ENCODE data around the gene UBA1. TPM values are rescaled to one million over a fixed set of nuclear protein-coding genes. Genes with fewer than 3 reads are reported as not detected.

Gene UBA1
- 165 TPM for total RNA-seq

DNA sequence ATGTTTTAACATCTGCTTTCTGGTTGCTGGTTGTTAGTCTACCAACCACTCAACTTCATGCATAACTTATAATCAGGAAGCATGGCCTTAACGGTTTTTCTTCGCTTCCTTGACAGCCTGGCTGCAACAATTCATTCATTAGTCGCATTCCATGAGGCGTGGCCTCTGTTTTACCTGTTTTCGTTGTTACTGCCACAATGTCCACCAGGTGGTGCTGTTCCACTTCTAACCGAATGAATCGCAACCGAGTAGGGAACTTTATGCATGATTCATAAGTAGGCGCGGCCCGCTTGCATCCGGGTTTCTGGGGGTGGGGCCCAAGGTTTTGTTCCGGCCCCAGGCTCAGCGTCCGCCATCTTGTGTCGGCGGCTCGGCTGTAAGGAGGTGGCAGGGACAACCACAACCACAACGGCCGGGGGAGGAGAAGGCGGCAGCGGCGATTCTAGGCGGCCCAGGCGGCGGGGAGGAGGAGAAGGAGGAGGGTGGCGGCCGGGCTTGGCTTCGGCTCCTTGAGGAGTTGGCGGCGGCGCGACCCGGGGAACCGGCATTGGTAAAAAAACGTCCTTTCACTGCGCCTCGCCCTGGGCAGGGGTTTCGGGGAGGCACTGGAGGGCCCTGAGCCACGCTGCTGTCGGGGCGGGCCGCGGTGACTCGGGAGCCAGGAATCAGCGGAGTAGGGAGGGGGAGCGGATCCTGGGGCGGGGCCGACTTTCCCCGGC lies at the start of gene UBA1:
UBA1 (plus strand) TSS at position 355 of the 719 bp plus-strand sequence. CDS start 4,974 bp downstream, outside the sequence.
- peak; percentile 96 for ATAC-seq
- intact Hi-C loops (cut with DNase I): loop anchor here (10.0 kb wide), 1 partner anchor 331 kb away; no protein-coding TSS in a partner anchor
- peak; percentile 99 for DNase-seq (ENCODE audit: low spot score)

DNA sequence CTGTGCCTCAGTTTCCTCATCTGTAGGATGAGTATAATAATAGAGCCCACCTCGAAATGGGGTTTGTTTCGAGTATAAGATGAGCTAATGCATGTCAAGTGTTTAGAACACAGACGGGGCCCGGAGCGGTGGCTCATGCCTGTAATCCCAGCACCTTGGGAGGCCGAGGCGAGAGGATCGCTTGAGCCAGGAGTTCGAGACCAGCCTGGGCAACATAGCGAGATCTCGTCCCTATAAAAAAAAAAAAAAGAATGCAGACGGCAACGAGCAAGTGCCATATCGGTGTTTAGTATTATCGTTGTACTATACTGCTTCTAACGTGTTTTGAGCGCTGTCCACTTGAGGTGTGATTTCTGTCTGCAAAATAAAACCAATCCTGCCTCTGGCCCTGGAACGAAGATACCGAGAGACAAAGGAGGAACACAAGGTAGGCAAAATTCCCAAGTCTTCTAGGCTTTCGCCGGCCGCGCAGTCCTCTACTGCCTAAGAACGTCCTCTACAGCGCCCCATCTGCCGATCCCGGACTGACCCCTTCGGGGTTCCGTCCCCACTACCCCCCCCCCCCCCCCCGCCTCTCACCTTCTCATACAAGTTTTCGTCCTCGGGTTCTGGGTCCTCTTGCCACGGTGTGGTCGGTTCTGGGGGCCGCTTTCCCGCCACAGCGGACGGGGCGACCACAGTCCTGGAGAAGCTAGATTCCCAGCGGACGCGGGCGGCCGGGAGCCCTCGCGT lies 49.6 kb upstream of the UBA1 start:
- ATAC-seq (peak; percentile 59), DNase-seq (ENCODE audit: low spot score) (peak; percentile 66)
- intact Hi-C loops (cut with DNase I): no loop called here

DNA sequence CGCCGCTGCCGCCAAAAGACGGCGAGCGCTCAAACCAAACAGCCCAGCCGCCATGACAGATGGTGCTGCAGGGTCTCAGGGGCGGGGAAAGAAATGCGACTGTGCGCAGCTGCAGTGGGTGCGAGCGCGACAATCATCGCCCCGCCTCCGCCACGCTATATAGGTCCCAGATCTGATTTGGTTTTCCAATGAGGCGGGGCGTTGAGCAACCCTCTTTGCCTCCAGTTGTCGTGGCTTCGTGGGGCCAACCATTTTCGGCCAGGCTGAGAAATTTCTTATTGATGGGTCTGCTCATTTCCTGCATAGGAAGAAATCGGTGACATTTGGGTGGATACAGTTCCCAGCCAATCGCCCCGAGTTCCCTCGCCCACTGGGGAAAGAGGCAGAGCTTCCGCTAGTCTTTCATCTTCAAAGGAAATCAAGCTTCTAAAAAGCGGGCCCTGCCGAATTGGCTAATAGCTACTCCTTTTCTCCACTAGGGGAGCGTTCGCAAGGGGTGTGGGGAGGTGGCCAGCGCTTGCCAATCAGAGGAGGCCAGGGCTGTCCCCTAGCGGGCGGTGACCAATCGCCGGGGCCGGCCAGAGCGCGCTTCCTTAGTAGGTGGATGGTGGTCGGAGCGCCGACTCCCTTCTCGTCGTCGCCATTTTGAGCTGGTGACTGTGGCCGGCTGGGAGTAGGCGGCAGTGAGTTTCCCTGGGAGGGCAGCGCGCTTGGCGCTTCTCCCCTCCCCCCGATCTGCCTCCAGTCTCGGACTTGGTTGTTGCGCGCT lies 48.8 kb upstream of the UBA1 start, which contains the start of the genes NDUFB11 and RBM10:
NDUFB11 (minus strand) TSS at position 77 of the 769 bp plus-strand sequence; CDS start at position 54, 23 bp downstream.
RBM10 (plus strand) TSS at position 596 of the 769 bp plus-strand sequence. CDS start 2,261 bp downstream, outside the sequence.
- ATAC-seq: peak; percentile 98
- intact Hi-C loops (cut with DNase I): no loop called here
- DNase-seq (ENCODE audit: low spot score): peak; percentile 94

DNA sequence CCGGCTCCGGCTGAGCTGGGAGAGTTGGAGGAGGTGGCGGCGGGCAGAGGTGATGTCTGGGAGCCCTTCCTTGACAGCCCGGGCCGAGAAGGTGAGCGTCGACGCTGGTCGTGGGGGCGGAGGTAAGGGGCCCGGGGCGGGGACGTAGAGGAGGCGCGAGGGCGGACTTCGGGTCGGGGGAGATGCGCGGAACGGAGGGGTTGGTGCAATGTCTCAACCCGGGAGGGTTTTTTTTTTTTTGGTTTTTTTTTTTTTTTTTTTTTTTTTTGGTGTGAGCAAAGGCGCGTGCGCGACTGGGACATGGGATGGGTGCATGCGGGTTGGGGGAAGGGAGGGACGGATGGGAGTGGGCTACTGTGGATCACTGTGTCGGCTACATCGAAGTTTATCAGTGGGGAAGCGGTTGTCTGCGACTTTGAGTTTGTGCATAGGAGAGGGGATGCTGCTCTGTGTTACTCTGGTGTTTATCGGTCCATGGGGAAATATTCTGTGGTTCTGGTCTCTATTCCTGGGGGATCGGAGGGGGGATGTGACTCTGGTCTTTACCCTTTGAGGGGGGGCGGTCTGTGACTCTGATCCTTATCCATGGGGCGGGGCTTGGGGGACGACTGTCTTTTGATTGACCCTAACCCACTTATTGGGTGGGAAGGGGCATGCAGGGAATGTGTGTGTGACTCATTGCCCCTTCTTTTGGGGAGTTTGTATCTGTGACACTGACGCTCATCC lies 48.1 kb upstream of the UBA1 start:
- DNase-seq (ENCODE audit: low spot score): peak; percentile 52
- intact Hi-C loops (cut with DNase I): no loop called here
- ATAC-seq: peak; percentile 32

DNA sequence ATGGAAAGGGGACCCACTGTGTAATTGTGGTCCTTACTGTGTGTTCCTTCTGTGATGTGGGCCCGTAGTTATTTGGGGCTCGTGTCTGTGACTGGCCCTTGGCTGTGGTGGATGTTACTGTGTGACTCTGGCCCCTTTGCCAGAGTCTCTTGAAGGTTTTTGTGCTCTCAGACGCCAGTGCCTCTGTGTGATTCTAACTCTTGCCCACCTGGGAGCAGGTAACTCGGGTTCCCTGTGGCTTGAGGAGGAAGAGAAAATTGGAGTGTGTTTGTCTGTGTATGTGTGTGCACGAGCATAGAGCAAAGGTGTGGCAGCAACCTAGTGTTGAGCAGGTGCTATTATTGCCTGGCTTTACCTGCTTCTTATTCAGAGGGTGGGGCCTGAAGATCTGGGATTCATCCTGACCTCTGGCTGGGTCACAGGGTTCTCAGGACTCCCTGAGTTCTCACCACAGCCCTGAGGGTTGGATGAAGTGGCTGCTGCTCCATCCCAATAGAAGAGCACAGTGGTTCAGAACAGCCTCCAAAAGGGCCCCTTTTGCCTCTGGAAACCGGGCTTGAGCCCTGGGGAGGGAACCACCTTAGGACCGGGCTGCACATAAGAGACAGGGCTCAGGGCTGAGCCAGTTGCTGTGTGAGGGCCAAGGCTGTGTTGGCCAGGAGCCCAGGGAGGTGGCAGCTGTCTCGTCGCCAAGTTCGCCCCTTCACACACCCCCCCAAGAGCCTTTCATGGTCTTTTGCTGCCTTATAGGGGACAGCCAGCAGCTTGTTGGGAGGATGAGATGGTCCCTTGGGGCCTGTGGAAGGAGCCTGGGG lies 47.3 kb upstream of the UBA1 start:
- peak; percentile 38 for DNase-seq (ENCODE audit: low spot score)
- ATAC-seq: no peak

DNA sequence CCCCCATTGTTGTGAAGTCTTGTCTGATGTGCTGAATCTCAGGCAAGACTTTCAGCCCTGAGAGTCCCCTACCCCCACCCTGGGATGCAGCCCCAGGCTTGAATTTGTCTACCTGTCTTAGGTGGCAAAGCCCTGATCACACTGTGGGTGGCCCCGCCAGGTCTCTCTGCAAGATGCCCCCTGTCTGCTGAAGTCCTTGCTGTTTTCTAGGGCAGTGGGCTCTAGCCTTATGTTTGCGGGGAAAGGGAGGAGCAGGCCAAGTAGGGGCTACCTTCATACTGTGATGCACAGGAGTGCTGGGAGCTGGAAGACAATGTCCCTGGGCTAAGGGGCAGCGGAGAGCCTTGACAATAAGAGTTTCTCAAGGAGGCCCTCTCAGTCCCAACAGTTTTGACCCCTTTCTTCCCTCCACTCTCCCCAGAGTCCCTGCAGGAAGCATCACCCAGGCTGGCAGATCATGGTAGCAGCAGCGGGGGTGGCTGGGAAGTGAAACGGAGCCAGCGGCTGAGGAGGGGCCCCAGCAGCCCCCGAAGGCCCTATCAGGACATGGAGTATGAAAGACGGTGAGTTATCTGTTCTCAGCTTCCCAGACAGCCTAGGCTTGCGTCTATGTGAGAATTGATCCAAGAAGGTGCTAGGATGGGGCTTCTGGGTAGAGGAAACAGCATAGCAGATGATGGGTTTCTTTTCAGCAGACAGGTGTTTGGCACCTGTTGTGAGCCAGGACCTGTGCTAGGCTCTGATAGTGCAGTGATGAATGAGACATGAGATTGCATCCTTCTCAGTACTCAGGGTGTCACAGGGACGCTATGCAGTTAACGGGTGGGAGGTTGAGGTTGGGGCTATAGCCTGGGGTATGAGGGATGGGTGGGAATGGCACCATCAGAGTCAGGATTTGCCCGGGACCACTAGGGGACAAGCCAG lies 46.4 kb upstream of the UBA1 start:
- intact Hi-C loops (cut with DNase I): no loop called here
- no peak for DNase-seq (ENCODE audit: low spot score)
- no peak for ATAC-seq

More for the DNA sequence above, 47.3 kb upstream of the UBA1 start:
- intact Hi-C loops (cut with DNase I): no loop called here

DNA sequence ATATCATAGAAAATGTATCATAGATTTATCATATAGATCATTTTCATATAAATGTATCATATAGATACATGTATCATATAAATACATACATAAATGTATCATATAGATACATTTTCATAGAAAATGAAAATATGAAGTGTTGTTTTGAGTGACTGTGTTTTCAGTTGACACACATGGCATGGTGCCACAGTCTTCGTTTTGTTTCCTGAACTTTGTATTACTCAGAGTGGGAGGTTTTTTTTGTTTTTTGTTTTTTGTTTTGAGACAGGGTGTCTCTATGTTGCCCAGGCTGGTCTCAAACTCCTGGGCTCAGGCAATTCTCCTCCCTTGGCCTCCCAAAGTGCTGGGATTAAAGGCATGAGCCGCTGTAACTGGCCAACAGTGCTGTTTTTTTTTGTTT lies 44.7 kb upstream of the UBA1 start:
- intact Hi-C loops (cut with DNase I): no loop called here
- DNase-seq (ENCODE audit: low spot score): no peak
- no peak for ATAC-seq

DNA sequence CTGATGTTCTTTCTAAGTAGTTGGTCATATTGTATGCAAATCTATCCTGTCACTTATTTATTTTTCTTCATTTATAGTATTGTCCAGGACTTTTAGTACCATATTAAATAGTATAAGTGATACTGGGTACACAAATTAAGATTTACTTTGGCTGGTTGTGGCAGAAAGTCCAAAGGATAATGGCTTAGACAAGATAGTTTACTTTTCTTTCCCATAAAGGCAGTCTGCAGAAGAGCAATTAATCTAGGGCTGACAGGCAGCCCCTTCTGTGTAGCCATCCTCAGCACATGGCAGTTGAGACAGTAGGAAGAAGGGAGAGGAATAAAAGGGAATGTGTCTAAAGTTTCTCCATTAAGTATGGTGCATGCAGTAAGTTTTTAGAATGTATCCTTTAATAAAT lies 42.2 kb upstream of the UBA1 start:
- ATAC-seq (no peak), DNase-seq (ENCODE audit: low spot score) (no peak)
- intact Hi-C loops (cut with DNase I): no loop called here

DNA sequence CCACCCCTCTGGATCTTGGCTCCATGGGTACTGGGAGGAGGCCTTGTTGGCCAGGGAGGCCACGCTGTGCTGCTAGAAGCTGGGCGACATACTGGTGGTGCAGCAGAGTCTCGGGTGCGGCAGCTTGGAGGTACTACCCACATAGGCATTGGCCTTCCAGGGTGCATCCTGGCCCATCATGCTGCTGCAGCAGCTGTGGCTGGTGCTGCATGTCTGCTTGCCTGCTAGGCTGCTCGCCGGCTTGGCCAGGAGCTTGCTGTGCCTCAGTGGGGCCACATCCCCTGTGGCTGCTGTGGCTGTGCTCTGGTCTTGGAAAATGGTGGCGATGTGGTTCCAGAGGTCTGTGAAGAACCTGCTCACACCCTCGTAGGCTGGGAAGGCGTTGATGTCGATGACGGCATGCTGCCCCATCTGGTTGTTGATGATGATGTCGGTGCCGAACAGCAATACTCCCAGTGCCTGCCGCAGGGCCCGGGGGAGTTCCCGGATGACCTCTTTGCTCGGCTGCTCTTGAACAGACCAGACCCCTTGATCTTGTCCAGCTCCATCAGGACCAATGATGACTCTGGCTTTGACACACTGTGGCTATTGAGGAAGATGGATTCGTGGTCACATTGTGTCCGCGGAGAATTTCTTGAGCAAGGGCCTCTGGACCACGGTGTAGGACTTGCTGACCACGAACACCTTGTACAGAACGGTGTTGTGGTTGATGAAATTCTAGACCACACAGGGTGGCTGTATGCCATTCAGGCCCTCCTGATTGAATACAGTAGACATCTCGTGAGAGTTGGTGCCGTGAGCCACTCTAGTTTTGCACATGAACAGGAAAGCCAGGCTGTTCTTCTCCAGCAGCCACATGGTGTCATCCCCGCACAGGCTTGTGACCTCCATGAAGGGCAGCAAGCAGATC lies 36.8 kb upstream of the UBA1 start:
- intact Hi-C loops (cut with DNase I): no loop called here
- ATAC-seq (no peak), DNase-seq (ENCODE audit: low spot score) (peak; percentile 47)

DNA sequence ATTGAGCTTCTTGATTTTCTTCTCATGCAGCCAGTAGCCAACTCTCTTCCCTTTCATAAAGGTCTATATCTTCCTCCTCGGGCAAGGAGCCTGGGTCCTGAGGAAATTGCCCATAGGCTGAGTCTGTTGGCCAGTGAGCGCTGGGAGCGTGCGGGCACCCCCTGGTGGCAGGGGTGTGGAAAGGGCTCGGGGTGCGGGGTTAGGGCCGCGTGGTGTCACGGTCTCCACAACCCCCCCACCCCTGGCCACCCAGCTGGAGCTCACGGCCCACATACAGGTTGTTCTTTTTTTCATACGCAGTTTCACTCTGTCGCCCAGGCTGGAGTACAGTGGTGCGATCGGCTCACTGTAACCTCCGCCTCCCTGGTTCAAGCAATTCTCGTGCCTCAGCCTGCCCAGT lies 35.5 kb upstream of the UBA1 start:
- ATAC-seq (no peak), DNase-seq (ENCODE audit: low spot score) (peak; percentile 50)
- intact Hi-C loops (cut with DNase I): no loop called here

DNA sequence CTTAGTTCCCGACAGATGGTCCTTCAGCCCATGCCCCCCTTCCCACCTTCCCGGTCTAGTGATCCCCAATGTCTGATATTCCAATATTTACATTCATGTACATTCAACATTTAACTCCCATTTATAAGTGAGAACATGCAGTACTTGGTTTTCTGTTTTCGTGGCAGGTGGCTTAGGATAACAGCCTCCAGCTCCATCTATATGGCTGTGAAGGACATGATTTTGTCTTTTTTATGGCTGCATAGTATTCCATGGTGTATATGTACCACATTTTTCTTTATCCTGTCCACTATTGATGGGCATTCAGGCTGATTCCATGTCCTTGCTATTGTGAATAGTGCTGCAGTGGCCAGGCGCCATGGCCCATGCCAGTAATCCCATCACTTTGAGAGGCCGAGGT lies 34.8 kb upstream of the UBA1 start:
- no peak for ATAC-seq
- intact Hi-C loops (cut with DNase I): no loop called here

DNA sequence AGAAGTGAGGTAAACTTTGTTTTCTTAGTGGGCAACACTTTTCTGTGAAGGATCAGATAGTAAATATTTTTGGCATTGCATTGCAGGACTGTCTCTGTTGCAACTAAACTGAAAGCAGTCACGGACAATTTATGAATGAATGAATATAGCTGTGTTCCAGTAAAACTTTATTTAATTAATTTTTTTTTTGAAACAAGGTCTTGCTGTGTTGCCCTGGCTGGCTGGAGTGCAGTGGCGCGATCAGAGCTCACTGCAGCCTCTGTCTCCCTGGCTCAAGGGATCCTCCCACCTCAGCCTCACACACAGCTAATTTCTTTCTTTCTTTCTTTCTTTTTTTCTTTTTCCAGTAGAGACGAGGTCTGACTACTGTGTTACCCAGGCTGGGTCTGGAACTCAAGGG lies 32.8 kb upstream of the UBA1 start:
- intact Hi-C loops (cut with DNase I): no loop called here
- ATAC-seq (no peak), DNase-seq (ENCODE audit: low spot score) (peak; percentile 2)

More for the DNA sequence above, 34.8 kb upstream of the UBA1 start:
- DNase-seq (ENCODE audit: low spot score): no peak

DNA sequence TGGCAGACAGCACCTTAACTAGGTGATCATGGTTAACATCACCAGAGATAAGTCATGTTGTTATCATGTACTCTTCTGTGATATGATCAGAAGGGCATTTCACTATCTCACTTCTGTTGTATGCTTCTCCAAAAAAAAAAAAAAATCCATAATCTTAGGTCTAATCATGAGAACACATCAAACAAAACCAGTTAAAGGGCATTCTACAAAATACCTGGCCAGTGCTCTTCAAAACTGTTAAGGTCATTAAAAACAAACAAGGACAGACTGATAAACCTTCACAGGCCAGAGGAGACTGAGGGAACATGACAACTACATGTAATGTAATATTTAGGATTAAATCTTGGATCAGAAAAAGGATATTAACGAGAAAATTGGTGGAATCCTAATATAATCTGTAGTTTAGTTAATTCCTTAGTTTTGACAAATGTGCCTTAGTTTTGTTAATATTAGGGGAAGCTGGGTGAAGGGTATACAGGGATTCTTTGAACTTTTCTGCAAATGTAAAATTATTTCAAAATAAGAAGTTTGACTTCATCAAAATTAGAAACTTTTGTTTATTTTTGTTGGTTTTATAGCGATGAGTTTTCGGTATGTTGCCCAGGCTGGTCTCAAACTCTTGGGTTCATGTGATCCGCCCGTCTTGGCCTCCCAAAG lies 30.6 kb upstream of the UBA1 start:
- peak; percentile 8 for DNase-seq (ENCODE audit: low spot score)
- intact Hi-C loops (cut with DNase I): no loop called here
- ATAC-seq: no peak

DNA sequence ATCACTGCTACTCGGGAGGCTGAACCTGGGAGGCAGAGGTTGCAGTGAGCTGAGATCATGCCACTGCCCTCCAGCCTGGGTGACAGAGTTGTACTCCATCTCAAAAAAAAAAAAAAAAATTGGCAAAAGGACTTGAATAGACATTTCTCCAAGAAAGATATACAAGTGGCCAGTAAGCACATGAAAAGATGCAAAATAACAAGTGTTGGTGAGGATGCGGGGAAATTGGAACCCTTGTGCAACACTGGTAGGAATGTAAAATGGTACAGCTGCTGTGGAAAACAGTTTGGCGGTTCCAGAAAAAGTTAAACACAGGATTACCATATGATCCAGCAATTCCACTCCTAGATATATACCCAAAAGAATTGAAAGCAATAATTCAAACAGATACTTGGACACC lies 29.2 kb upstream of the UBA1 start:
- intact Hi-C loops (cut with DNase I): no loop called here
- no peak for DNase-seq (ENCODE audit: low spot score)

DNA sequence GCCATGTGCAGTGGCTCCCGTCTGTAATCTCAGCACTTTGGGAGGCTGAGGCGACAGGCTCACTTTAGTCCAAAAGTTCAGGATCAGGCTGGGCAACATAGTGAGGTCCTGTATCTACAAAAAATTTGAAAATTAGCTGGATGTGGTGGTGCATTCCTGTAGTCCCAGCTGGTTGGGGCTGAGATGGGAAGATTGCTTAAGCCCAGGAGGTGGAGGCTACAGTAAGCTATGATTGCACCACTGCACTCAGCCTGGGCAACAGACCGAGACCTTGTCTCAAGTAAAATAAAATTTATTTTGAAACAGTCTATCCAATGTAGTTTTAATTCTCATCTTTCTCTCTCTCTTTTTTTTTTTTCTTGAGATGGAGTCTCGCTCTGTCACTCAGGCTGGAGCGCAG lies 27.5 kb upstream of the UBA1 start:
- intact Hi-C loops (cut with DNase I): no loop called here
- DNase-seq (ENCODE audit: low spot score): peak; percentile 14

More for the DNA sequence above, 29.2 kb upstream of the UBA1 start:
- ATAC-seq: no peak

More for the DNA sequence above, 27.5 kb upstream of the UBA1 start:
- no peak for ATAC-seq

All from sciatic nerve (tissue), 2 donors.